GM10266 (cell line): ENCODE results near the gene TCF20.

Source experiments
- DNase-seq: peaks from one replicate; pipeline ENCODE4 v3.0.0; 2012; ENCODE audit errors: extremely low spot score
- TF ChIP-seq, protein P1 (sequence below): IDR thresholded peaks from 2 replicates; pipeline ENCODE4 v1.5.1; 2012; ENCODE audit warnings: mild to moderate bottlenecking, low read depth; ENCODE audit not compliant: control insufficient read depth, insufficient read depth; ENCODE audit errors: missing control alignments

TCF20 gene

GRCh38 chr22:42286205-42286604, 15.8 kb upstream of the TCF20 start:
- TF ChIP-seq, protein P1, sequence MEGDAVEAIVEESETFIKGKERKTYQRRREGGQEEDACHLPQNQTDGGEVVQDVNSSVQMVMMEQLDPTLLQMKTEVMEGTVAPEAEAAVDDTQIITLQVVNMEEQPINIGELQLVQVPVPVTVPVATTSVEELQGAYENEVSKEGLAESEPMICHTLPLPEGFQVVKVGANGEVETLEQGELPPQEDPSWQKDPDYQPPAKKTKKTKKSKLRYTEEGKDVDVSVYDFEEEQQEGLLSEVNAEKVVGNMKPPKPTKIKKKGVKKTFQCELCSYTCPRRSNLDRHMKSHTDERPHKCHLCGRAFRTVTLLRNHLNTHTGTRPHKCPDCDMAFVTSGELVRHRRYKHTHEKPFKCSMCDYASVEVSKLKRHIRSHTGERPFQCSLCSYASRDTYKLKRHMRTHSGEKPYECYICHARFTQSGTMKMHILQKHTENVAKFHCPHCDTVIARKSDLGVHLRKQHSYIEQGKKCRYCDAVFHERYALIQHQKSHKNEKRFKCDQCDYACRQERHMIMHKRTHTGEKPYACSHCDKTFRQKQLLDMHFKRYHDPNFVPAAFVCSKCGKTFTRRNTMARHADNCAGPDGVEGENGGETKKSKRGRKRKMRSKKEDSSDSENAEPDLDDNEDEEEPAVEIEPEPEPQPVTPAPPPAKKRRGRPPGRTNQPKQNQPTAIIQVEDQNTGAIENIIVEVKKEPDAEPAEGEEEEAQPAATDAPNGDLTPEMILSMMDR: no peak
- DNase-seq: no peak

DNA sequence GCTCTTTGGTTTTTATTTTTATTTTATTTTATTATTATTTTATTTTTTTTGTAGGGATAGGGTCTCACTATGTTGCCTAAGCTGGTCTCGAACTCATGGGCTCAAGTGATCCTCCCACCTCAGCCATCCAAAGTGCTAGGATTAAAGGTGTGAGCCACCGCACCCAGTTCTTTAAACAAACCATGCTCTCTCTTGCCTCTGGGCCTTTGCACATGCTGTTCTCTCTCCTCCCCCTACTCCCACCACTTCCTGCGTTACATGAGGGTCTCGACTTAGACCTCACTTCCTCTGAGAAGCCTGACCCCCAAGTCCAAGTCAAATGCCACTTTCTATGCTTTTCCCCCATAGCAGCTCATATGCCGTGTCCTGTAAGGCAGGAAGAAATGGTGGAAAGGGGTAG, 15.2 kb upstream of the TCF20 start:
- no peak for DNase-seq
- TF ChIP-seq, protein P1: no peak

DNA sequence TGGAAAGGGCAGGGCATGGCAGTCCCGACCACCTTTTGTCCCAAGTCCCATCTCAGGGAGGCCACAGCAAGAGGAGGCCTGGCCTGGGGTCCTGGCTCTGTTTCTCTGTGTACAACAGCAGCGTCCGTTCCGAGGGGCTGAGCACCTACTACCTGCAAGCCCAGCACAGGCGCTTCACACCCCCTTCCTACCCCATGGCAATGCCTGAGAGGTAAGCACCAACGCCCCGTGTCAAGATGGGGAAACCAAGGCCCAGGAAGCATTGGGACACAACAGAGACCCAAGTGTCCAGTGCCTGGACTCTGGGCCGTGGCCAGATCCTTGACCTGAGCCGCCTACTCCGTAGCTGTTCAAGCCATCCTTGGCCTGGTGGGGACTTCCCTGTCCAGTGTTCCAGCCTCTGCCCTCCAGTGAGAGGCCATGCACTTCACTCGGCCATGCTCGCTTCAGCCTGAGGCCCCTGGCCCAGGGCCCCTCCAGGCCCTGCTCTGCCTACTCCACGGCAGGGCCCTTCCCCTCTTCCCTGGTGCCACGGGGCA, 14.3 kb upstream of the TCF20 start:
- TF ChIP-seq, protein P1: no peak
- no peak for DNase-seq

- TF ChIP-seq, protein P1: no peak
- DNase-seq: no peak
Observed at GRCh38 chr22:42284202-42284591, 13.7 kb upstream of the TCF20 start.

DNA sequence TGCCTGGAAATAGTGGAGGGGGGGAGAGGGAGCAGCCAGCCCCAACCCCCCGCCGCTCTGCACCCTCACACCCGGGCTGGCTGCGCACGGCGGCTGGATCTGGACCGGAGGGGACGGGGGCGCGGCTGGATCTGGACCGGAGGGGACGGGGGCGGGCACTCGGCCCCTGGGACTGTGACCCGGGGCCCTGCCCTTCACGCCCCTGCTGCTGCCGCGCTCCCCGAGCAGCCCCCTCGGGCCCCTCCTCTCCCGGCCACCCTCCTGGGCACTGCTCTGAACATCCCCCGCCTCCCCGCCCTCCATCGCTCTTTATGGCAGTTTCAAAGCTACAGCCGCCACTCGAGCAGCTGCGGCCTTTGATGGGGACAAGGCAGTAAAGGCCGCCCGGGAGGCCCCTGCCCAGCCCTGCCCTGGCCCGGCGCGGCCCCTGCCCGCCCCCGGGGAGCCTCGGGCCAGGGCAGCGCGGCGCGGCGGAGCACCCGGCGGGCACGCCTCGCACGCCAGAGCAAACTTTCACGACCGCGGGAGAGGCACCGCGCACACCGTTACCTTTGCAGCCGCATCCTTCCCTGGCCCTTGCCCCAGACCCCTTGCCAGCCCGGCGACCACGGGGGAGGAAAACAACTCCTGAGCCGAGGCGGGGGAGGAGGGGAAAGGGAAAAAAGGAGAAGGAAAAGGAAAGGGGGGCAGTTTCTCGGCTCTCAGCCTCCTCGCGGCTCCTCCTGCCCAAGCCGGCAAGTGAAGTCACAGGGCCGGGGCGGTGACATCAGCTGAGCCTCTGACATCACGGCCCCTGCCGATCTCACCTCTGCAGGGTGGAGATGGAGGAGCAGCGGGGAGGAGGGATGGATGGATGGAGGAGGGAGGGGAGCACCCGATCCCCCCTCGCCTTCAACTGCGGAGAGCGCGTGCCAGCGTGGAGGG, 13.1 kb upstream of the TCF20 start:
- TF ChIP-seq, protein P1: no peak
- DNase-seq: no peak

DNA sequence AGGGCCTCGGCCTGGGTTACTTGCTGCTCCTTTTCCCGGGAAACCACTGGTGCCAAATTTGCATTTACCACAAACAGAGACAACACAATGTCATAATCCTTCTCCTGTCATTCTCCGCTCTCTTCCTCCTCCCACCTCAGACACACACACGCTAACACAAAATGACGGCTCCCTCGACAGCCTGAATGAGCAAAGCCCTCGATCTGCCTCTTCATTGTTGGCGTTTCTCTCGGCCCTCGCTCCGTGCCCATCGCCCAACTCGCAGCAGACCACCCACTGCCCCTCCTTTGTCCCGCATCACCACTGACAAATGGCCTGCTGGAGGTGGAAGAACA, 12.5 kb upstream of the TCF20 start:
- TF ChIP-seq, protein P1: no peak
- DNase-seq: no peak

- no peak for DNase-seq
Observed at GRCh38 chr22:42282252-42282942, 11.9 kb upstream of the TCF20 start.

More at GRCh38 chr22:42282252-42282942, 11.9 kb upstream of the TCF20 start:
- TF ChIP-seq, protein P1: no peak
